Loucy (cell line): Measurements from ENCODE around the gene DMBX1.

Experiments used
- H2AFZ ChIP-seq: fragments of 200-600 bp; sonication (generic); 2 replicates; pipeline ENCODE4 v1.6.0; 2016; ENCODE audit warnings: antibody characterized with exemption, mild to moderate bottlenecking, low read length, moderate library complexity
- H3F3A ChIP-seq: fragments of 200-600 bp; 2 replicates; pipeline ENCODE4 v1.6.0; 2016; ENCODE audit warnings: antibody characterized with exemption, low read depth, mild to moderate bottlenecking
- H3K27me3 ChIP-seq: fragments of 200-600 bp; sonication (generic); 2 replicates; pipeline ENCODE4 v1.6.1; 2014; ENCODE audit warnings: low read length, mild to moderate bottlenecking; ENCODE audit not compliant: insufficient read depth, poor library complexity, severe bottlenecking
- H3K36me3 ChIP-seq: fragments of 200-600 bp; sonication (generic); 2 replicates; pipeline ENCODE4 v1.6.1; 2016; ENCODE audit warnings: low read length; ENCODE audit not compliant: insufficient read depth
- H3K4me1 ChIP-seq: fragments of 200-600 bp; sonication (generic); 2 replicates; pipeline ENCODE4 v1.5.1; 2014; ENCODE audit warnings: low read length, mild to moderate bottlenecking; ENCODE audit not compliant: insufficient read depth, poor library complexity, severe bottlenecking
- H3K4me2 ChIP-seq: fragments of 200-600 bp; sonication (generic); 2 replicates; pipeline ENCODE4 v1.6.0; 2014; ENCODE audit warnings: antibody characterized with exemption, low read length, low read depth, mild to moderate bottlenecking; ENCODE audit not compliant: poor library complexity, severe bottlenecking
- H3K4me3 ChIP-seq: fragments of 200-600 bp; sonication (generic); 2 replicates; pipeline ENCODE4 v1.5.1; 2014; ENCODE audit warnings: low read length, mild to moderate bottlenecking, mixed read lengths; ENCODE audit not compliant: poor library complexity, severe bottlenecking
- H3K79me2 ChIP-seq: fragments of 200-600 bp; sonication (generic); 2 replicates; pipeline ENCODE4 v1.6.1; 2014; ENCODE audit warnings: low read length; ENCODE audit not compliant: insufficient read depth
- H3K9ac ChIP-seq: fragments of 200-600 bp; sonication (generic); 2 replicates; pipeline ENCODE4 v1.6.0; 2014; ENCODE audit warnings: mild to moderate bottlenecking, low read depth, low read length, moderate library complexity; ENCODE audit not compliant: poor library complexity, severe bottlenecking
- H3K9me2 ChIP-seq: fragments of 200-600 bp; sonication (generic); replicated peaks from 2 replicates; pipeline ENCODE4 v1.6.1; 2016; ENCODE audit warnings: low read depth, low read length, mixed read lengths
- H3K9me3 ChIP-seq: fragments of 200-600 bp; sonication (generic); 2 replicates; pipeline ENCODE4 v1.6.1; 2014; ENCODE audit warnings: mild to moderate bottlenecking, antibody characterized with exemption, low read length, low read depth; ENCODE audit not compliant: insufficient read depth
- H4K20me1 ChIP-seq: fragments of 200-600 bp; sonication (generic); 2 replicates; pipeline ENCODE4 v1.6.0; 2014; ENCODE audit warnings: antibody characterized with exemption, low read length, mild to moderate bottlenecking; ENCODE audit not compliant: insufficient read depth, poor library complexity, severe bottlenecking
- EZH2phosphoT487 ChIP-seq: fragments of 200-600 bp; IDR thresholded peaks from 2 replicates; pipeline ENCODE4 v1.6.1; 2018; ENCODE audit warnings: antibody characterized with exemption, mild to moderate bottlenecking, moderate library complexity, borderline replicate concordance
- TF ChIP-seq, protein P1 (sequence below): fragments of 200-600 bp; sonication (generic); conservative IDR thresholded peaks from 2 replicates; pipeline ENCODE4 v1.5.1; 2014; ENCODE audit warnings: mild to moderate bottlenecking, antibody characterized with exemption, low read length

The DMBX1 gene

DNA sequence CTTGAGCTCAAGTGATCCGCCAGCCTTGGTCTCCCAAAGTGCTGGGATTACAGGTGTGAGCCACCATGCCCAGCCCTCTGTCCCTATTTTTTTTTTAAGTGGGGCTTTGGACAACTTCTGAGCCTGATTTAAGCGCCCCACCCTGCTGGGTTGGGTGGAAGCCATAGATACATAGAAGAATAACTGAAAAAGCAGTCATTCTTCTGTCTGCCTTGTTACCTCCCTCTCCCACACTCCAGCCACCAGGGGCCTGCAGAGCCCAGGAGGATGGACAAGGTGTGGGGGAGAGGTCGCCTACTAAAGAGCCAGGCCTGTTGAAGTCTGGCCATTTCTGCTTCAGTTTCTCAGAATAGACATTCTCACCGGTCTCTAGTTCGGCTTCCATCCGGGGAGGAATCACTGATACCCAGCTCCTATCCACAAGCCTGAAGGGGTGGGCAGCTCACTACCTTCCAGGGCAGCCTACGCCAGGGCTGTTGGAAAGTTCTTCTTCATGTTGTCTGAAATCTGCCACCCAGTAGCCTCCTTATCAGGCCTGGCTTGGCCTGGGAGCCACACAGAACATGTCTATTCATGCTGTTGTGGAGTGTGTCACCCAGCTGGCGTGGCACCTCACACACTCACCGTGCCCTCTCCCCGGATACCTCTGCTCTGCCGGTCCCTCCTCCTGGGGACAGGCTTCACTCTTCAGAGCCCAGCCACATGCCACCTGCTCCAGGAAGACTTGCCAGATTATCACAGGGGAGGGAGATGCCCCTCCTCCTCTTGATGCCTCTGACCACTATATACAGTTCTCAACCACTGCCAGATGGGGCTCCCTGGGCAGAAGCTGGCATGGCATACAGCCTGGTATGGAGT, 34.1 kb downstream of the DMBX1 start:
- no peaks in the 10 kb centered on the region for H3K4me1 ChIP-seq
- no peaks in the 10 kb centered on the region for H3K36me3 ChIP-seq
- H3K9ac ChIP-seq: no peak overlapping the region
- H3K4me3 ChIP-seq: no peak overlapping the region
- H3F3A ChIP-seq: no peaks in the 10 kb centered on the region
- H2AFZ ChIP-seq: no peak overlapping the region
- H4K20me1 ChIP-seq: no peaks in the 10 kb centered on the region
- H3K4me2 ChIP-seq: no peak overlapping the region
- no peaks in the 10 kb centered on the region for H3K9me2 ChIP-seq
- H3K79me2 ChIP-seq: no peaks in the 10 kb centered on the region
- no peaks in the 10 kb centered on the region for H3K27me3 ChIP-seq
- no peak for TF ChIP-seq EZH2phosphoT487
- TF ChIP-seq, protein P1, sequence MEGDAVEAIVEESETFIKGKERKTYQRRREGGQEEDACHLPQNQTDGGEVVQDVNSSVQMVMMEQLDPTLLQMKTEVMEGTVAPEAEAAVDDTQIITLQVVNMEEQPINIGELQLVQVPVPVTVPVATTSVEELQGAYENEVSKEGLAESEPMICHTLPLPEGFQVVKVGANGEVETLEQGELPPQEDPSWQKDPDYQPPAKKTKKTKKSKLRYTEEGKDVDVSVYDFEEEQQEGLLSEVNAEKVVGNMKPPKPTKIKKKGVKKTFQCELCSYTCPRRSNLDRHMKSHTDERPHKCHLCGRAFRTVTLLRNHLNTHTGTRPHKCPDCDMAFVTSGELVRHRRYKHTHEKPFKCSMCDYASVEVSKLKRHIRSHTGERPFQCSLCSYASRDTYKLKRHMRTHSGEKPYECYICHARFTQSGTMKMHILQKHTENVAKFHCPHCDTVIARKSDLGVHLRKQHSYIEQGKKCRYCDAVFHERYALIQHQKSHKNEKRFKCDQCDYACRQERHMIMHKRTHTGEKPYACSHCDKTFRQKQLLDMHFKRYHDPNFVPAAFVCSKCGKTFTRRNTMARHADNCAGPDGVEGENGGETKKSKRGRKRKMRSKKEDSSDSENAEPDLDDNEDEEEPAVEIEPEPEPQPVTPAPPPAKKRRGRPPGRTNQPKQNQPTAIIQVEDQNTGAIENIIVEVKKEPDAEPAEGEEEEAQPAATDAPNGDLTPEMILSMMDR: no peak
- no peaks in the 10 kb centered on the region for H3K9me3 ChIP-seq

GRCh38 chr1:46524843-46525242, 35.2 kb downstream of the DMBX1 start:
- Histone ChIP-seq H3F3A (no peaks in the 10 kb centered on the region), H3K4me3 (no peak overlapping the region), H3K27me3 (no peaks in the 10 kb centered on the region), H2AFZ (no peak overlapping the region), H3K9ac (no peak overlapping the region), H3K36me3 (no peaks in the 10 kb centered on the region), H3K4me2 (no peak overlapping the region), H3K9me2 (no peaks in the 10 kb centered on the region), H4K20me1 (no peaks in the 10 kb centered on the region), H3K4me1 (no peaks in the 10 kb centered on the region), H3K9me3 (no peaks in the 10 kb centered on the region), H3K79me2 (no peaks in the 10 kb centered on the region)
- no peak for TF ChIP-seq EZH2phosphoT487
- TF ChIP-seq, protein P1: no peak

DNA sequence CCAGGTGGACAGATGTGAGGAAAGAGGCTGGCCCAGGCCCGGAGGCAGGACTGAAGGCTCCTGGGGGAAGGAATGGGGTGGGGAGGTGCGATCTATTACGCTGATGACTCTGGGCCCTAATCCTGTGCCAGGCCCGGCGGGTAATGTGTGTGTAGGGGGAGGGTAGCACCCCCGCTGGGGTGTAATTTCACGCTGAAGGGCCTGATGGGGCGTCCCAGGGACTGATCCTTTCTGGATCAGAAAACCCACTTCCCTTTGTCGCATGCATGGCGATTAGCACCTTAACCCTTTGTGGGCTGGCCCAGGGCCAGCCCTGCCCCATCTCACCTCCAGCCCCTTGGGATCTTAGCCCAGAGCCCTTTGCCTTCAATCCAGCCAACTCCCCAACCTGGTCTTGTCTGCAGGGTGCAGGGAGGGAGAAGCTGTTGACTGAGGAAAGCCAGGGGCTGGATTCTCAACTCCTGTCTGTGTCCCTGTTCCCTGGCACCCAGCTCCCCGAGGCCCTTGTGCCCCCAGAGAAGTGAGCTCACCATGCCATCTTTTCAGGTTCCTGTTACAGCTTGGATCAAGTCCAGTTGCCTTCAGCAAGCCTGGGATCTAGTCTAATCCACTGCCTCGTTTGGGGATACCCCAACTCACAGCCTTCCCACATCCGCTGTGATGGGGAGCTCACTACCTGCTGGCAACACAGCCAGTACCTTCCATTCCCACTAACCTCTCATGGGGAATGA, 35.8 kb downstream of the DMBX1 start:
- Histone ChIP-seq H3K4me2 (no peak overlapping the region), H3K36me3 (no peaks in the 10 kb centered on the region), H3K9me3 (no peaks in the 10 kb centered on the region), H3K4me3 (no peak overlapping the region), H3K9ac (no peak overlapping the region), H3K9me2 (no peaks in the 10 kb centered on the region), H3K79me2 (no peaks in the 10 kb centered on the region), H4K20me1 (no peaks in the 10 kb centered on the region), H3K27me3 (no peaks in the 10 kb centered on the region), H3F3A (no peaks in the 10 kb centered on the region), H3K4me1 (no peaks in the 10 kb centered on the region), H2AFZ (no peak overlapping the region)
- TF ChIP-seq EZH2phosphoT487: no peak
- TF ChIP-seq, protein P1: no peak
